Amniotic stem cell (primary cell): ENCODE measurements around the gene EHHADH.
"Not testable (repeated sequence)": the region's sequence is repeated elsewhere in the genome, so short reads cannot be mapped to it uniquely, and the experiment has no call there.

ENCODE experiments used
- DNase-seq: peaks from one replicate; lab custom pipeline; 2025; lab: John Stamatoyannopoulos, UW

Gene EHHADH

DNA sequence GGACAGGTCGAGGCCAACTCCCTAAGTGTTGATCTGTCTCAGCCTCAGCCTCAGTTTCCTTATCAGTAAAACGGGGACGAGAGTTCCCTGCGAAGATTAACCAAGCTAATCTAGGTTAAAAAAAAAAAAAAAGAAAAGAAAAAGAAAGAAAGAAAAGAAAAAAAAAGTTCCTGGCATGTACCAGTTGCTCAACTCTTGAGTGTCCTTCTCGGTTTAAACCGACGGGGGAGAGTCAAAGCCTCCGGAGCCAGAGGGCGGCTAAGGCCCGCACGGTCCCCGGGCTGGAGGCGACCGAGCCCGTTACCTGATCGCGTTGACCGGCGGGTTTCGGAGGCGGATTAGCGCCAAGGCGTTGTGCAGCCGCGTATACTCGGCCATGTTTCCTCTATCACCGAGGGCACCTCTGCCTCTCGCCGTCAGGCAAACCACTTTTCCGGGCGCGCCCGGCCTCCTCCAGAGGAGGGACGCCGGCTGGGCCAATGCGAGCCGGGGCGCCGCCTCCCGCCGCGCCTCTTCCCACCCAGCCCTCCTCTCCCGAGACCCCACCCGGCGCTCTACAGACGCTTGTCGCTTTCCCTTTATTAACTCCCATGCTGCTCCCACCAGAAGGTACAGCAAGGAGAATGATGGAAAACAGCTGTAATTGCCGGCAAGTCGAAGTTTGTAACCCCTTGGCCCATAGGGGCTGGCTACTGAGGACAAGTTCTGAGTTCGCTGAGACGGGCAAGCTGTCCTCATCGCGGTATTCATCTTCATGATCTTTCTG is at the start of gene EHHADH:
Gene EHHADH (minus strand): TSS at position 405 of the 766 bp plus-strand sequence. CDS start 27 bp downstream, at position 378.
- DNase-seq: no peak

- DNase-seq: not testable (repeated sequence)
Observed at GRCh38 chr3:185299918-185300426, 46.1 kb upstream of the EHHADH start.

- no peak for DNase-seq
Observed at GRCh38 chr3:185297867-185298266, 44.0 kb upstream of the EHHADH start.

DNA sequence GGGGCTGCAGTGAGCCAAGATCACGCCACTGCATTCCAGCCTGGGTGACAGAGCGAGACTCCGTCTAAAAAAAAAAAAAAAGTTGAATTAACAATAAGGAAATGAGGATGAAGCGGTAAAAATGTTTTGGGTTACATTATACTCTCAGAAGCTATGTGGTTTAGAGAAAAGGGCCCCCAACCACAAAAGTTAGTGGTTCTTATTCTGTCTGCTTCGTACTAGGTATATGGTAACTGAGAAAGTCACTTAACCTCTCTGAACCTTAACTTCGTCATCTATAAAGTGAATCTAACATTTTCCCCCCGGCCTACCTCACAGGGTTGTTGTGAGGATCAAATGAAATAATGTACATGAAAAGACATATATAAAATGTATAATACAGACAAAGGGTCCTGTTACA is 38.4 kb upstream of the EHHADH start:
- no peak for DNase-seq

GRCh38 chr3:185290266-185290665 is 36.4 kb upstream of the EHHADH start:
- no peak for DNase-seq

DNA sequence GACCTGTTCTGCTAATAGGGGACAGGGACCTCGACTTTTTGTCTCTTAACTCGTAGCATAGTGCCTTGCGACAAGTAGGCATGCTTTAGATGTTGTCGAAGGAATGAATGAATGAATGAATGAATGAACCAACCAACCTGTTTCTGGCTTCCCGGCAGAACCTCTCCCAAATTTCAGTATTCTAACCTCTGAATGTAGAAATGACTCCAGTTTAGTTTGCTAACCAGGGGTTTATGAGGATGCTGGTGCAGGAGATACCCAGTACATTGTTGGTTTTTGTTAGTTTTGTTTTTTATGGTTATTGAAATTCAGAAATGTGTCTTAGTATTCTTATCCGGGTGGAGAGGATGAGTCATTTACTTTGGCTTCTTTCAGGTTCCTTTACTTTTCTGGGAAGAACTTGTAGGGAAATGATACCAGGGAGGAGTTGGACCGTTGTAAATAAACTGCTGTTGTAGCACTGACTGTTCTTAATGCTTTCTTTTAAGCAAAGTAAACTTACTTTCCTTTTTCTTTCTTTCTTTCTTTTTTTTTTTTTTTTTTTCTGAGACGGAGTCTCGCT is 29.6 kb upstream of the EHHADH start:
- DNase-seq: no peak

GRCh38 chr3:185282696-185283373 is 29.0 kb upstream of the EHHADH start:
- peak; percentile 95 for DNase-seq

DNA sequence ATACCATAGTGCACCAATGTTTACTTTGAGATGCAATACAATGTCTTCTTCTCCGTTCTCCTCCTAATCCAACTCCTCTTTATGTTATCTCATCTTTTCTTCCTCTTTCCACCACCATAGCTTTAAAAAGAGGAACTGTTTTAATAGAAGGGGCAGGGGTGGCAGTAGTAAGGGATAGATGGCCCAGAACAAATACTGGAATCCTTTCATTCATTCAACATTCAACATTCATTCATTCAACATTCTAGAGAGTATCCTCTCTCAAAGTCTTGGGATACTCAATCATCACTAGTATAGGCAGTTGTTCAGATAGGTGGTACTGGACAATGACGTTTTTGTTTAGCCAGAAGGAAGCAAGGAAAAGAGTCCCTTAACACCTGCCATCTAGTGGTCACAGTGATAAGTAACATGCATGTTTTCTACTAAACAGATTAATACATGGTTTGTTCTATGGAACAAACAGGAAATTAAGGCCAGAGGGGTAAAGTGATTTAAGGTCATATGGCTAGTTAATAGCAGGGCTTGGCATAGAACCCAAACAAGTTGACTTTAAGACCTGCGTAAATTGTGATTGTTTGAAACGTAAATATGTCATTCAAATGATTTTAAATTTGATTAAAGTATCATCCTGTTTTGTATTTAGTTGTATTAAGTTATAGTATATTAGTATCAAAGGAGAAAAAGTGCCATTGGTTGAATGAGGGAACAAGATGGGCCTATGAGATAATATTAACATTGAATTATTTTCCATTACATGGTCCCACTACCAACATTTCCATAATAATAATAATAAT is 26.9 kb upstream of the EHHADH start:
- DNase-seq: peak; percentile 25

- DNase-seq: no peak
Observed at GRCh38 chr3:185279587-185280138, 25.8 kb upstream of the EHHADH start.

GRCh38 chr3:185276415-185276814 is 22.6 kb upstream of the EHHADH start:
- no peak for DNase-seq

- no peak for DNase-seq
Observed at GRCh38 chr3:185272033-185272432, 18.2 kb upstream of the EHHADH start.

DNA sequence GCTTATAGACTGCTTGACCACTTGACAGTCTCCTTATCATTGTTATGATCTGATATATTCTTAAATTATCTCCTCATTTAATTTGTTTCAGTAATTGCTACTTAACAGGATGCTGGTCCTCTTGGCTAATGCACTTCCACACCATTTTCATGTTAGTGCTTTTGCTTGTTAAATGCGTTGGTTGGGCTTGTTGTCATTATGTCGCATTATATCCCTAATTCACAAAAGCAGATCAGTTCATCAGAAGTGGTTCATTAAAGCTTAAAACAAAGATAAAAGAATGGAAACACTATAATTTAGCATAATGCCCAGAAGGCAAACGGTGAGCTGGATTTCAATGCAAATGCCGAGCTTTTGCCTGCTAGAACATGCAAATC is 17.1 kb upstream of the EHHADH start:
- DNase-seq: no peak

GRCh38 chr3:185270262-185270955 is 16.6 kb upstream of the EHHADH start:
- no peak for DNase-seq

DNA sequence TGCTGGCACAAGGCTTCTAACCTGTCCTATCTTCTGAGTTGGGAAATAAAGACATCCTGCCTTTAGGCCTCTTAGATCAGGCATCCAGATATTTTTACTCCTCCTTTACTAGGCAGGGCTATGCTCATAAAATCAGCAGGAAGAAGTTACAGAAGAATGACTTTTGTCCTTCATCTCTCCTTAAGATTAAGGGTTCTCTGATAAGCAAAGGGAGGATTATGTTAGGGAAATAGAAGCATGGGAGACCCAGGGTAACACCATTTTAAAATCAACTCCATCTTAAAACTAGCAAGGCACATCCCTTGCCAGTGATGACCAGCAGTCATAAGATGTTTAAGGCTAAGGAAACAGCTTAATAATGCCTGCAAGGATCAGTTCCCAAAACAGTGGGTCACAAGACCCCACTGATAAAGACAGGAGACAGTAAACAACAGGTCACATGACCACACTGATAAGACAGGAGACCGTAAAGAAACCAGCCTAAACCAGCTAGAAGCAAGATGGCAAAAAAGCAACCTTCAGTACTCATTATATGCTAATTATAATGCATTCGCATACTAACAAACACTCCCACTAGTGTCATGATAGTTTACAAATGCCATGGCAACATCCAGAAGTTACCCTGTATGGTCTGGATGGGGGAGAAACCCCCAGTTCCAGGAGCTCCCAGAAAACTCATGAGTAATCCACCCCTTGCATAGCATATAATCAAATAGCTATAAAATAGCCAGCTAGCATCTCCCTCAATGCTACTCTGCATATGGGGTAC is 14.5 kb upstream of the EHHADH start:
- DNase-seq: no peak

GRCh38 chr3:185267193-185267592 is 13.3 kb upstream of the EHHADH start:
- DNase-seq: no peak

DNA sequence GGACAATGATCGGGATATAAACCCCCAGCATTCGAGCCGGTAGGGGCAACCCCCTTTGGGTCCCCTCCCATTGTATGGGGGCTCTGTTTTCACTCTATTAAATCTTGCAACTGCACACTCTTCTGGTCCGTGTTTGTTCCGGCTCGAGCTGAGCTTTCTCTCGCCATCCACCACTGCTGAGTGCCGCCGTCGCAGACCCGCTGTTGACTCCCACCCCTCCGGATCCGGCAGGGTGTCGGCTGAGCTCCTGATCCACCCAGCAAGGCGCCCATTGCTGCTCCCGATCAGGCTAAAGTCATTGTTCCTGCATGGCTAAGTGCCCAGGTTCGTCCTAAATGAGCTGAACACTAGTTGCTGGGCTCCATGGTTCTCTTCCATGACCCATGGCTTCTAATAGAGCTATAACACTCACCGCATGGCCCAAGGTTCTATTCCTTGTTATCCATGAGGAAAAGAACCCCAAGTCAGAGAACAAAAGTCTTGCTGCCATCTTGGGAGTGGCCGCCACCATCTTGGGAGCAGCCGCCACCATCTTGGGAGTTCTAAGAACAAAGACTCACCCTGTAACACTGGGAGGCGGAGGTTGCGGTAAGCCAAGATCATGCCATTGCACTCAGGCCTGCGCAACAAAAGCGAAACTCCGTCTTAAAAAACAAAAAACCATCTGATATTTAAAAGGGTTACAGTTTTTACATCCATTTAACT is 11.2 kb upstream of the EHHADH start:
- DNase-seq: no peak

- no peak for DNase-seq
Observed at GRCh38 chr3:185263423-185263822, 9.6 kb upstream of the EHHADH start.

DNA sequence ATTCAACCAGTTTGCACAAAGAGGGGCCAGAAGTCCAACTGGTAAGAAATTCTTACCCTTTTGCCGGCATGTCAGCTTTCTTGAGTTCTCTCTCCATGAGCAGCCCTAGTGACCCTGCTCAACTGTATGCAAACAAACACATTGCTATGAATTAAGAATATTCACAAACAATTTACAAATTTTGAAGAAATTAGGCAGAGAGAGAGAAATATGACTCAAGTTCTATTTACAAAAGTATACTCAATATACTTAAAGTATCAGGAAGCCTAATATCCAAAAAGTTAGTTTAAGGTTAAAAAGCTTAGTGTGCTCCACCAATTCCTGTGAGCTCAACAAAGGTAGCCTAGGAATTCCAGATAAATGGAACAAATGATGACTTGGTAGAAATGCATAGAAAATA is 3.5 kb upstream of the EHHADH start:
- DNase-seq: no peak

- DNase-seq: no peak
Observed at GRCh38 chr3:185254799-185255198, 950 bp upstream of the EHHADH start.

- not testable (repeated sequence) for DNase-seq
Observed at GRCh38 chr3:185253133-185253532, 716 bp downstream of the EHHADH start.
